ENCODE measurements around the gene TM2D1. TPM values are rescaled to one million over a fixed set of nuclear protein-coding genes. Genes with fewer than 3 reads are reported as not detected.
"Not testable (repeated sequence)": the region's sequence is repeated elsewhere in the genome, so short reads cannot be mapped to it uniquely, and the experiment has no call there.

Gene TM2D1
- total RNA-seq, 1 experiment from 2014 or later = 45.8 TPM

- H3K36me3 Mint-ChIP-seq (ENCODE audit: insufficient read depth, unreplicated experiment) = peaks cover 17% of the 10 kb centered on the region
- no peak overlapping the region for H3K4me3 Mint-ChIP-seq (ENCODE audit: low read depth, unreplicated experiment)
- no peak overlapping the region for H3K27ac Mint-ChIP-seq (ENCODE audit: unreplicated experiment)
- CTCF ChIA-PET = no interaction called here
- H3K4me1 Mint-ChIP-seq (ENCODE audit: low read depth, unreplicated experiment) = no peaks in the 10 kb centered on the region
- no TSS peak for BruUV-seq (replicated peaks)
- no peaks in the 10 kb centered on the region for H3K27me3 Mint-ChIP-seq (ENCODE audit: unreplicated experiment)
- DNase-seq = no peak
- TF ChIP-seq, protein P1, sequence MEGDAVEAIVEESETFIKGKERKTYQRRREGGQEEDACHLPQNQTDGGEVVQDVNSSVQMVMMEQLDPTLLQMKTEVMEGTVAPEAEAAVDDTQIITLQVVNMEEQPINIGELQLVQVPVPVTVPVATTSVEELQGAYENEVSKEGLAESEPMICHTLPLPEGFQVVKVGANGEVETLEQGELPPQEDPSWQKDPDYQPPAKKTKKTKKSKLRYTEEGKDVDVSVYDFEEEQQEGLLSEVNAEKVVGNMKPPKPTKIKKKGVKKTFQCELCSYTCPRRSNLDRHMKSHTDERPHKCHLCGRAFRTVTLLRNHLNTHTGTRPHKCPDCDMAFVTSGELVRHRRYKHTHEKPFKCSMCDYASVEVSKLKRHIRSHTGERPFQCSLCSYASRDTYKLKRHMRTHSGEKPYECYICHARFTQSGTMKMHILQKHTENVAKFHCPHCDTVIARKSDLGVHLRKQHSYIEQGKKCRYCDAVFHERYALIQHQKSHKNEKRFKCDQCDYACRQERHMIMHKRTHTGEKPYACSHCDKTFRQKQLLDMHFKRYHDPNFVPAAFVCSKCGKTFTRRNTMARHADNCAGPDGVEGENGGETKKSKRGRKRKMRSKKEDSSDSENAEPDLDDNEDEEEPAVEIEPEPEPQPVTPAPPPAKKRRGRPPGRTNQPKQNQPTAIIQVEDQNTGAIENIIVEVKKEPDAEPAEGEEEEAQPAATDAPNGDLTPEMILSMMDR (IDR thresholded peaks at IDR 0.05; ENCODE audit: unreplicated experiment) = no peak
- no peaks in the 10 kb centered on the region for H3K9me3 Mint-ChIP-seq (ENCODE audit: low read depth, unreplicated experiment)
- intact Hi-C loops (cut with micrococcal nuclease; ENCODE audit: unreplicated experiment) = no loop called here
These were observed 13.0 kb downstream of the TM2D1 start for GRCh38 chr1:61711969-61712368.

DNA sequence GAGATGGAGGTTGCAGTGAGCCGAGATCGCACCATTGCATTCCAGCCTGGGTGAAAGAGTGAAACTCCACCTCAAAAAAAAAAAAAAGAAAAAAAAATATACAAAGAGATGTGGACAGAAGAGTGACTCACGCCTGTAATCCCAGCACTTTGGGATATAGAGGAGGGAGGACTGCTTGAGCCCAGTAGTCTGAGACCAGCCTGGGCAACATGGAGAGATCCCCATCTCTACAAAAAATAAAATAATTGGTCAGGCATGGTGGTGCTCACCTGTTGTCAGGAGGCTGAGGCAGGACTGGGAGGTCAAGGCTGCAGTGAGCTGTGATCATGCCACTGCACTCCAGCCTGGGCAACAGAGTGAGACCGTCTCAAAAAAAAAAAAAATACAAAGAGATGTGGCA is 13.7 kb downstream of the TM2D1 start:
- peaks cover 20% of the 10 kb centered on the region for H3K36me3 Mint-ChIP-seq (ENCODE audit: insufficient read depth, unreplicated experiment)
- CTCF ChIA-PET; H3K4me1 Mint-ChIP-seq (ENCODE audit: low read depth, unreplicated experiment); H3K9me3 Mint-ChIP-seq (ENCODE audit: low read depth, unreplicated experiment); intact Hi-C loops (cut with micrococcal nuclease; ENCODE audit: unreplicated experiment); H3K27ac Mint-ChIP-seq (ENCODE audit: unreplicated experiment); DNase-seq; H3K27me3 Mint-ChIP-seq (ENCODE audit: unreplicated experiment); BruUV-seq (replicated peaks); H3K4me3 Mint-ChIP-seq (ENCODE audit: low read depth, unreplicated experiment): not testable (repeated sequence)

- no peak overlapping the region for H3K27ac Mint-ChIP-seq (ENCODE audit: unreplicated experiment)
- CTCF ChIA-PET = no interaction called here
- intact Hi-C loops (cut with micrococcal nuclease; ENCODE audit: unreplicated experiment) = no loop called here
- peaks cover 20% of the 10 kb centered on the region for H3K36me3 Mint-ChIP-seq (ENCODE audit: insufficient read depth, unreplicated experiment)
- H3K4me1 Mint-ChIP-seq (ENCODE audit: low read depth, unreplicated experiment) = no peaks in the 10 kb centered on the region
- no peak for DNase-seq
- H3K27me3 Mint-ChIP-seq (ENCODE audit: unreplicated experiment) = no peaks in the 10 kb centered on the region
- no peaks in the 10 kb centered on the region for H3K9me3 Mint-ChIP-seq (ENCODE audit: low read depth, unreplicated experiment)
- TF ChIP-seq, protein P1 (IDR thresholded peaks at IDR 0.05; ENCODE audit: unreplicated experiment) = no peak
- no TSS peak for BruUV-seq (replicated peaks)
- H3K4me3 Mint-ChIP-seq (ENCODE audit: low read depth, unreplicated experiment) = no peak overlapping the region
These were observed 15.0 kb downstream of the TM2D1 start for GRCh38 chr1:61709908-61710289.

- DNase-seq = no peak
- Mint-ChIP-seq H3K36me3 (ENCODE audit: insufficient read depth, unreplicated experiment) (peaks cover 22% of the 10 kb centered on the region), H3K4me3 (ENCODE audit: low read depth, unreplicated experiment) (no peak overlapping the region), H3K27me3 (ENCODE audit: unreplicated experiment) (no peaks in the 10 kb centered on the region), H3K27ac (ENCODE audit: unreplicated experiment) (no peak overlapping the region), H3K4me1 (ENCODE audit: low read depth, unreplicated experiment) (no peaks in the 10 kb centered on the region), H3K9me3 (ENCODE audit: low read depth, unreplicated experiment) (no peaks in the 10 kb centered on the region)
- intact Hi-C loops (cut with micrococcal nuclease; ENCODE audit: unreplicated experiment) = no loop called here
- no TSS peak for BruUV-seq (replicated peaks)
- TF ChIP-seq, protein P1 (IDR thresholded peaks at IDR 0.05; ENCODE audit: unreplicated experiment) = no peak
- CTCF ChIA-PET = no interaction called here
These were observed 15.7 kb downstream of the TM2D1 start for GRCh38 chr1:61708953-61709907.

Measured in Calu3 (cell line).